Myocyte (in vitro differentiated cells): ENCODE measurements around the gene PLPPR3. TPM values are rescaled to one million over a fixed set of nuclear protein-coding genes. Genes with fewer than 3 reads are reported as not detected.
A peak's percentile ranks its signal among the peaks of the same experiment; 100 is the strongest.

Experiments used
- DNase-seq: peaks from one replicate; pipeline ENCODE4 v3.0.0-alpha.2; 2012; ENCODE audit warnings: low read depth
- microRNA counts: library from miRNA; unstranded; fragments of <30 nt; microRNA quantifications from one replicate; lab custom pipeline; 2016
- microRNA-seq: library from miRNA; unstranded; fragments of <30 nt; microRNA quantifications from one replicate; pipeline ENCODE4, GENCODE V29; 2016
- total RNA-seq: library from RNA; depleted of rRNA; stranded (reverse); fragments of >200 nt; gene quantifications from 2 replicates; pipeline ENCODE4 v1.2.3, GENCODE V29; 2014

PLPPR3 gene
- total RNA-seq, 1 donor from 2014 or later: 0.16 TPM

GRCh38 chr19:778910-779653 is 42.7 kb downstream of the PLPPR3 start:
- peak; percentile 80 for DNase-seq

GRCh38 chr19:776549-776948 is 45.2 kb downstream of the PLPPR3 start:
- DNase-seq: no peak

GRCh38 chr19:772730-773436 is 48.9 kb downstream of the PLPPR3 start:
- no peak for DNase-seq

- DNase-seq: no peak
Measured at GRCh38 chr19:772063-772462, 49.7 kb downstream of the PLPPR3 start.

- peak; percentile 46 for DNase-seq
Measured at GRCh38 chr19:771332-771785, 50.4 kb downstream of the PLPPR3 start.

GRCh38 chr19:769616-770015 is 52.1 kb downstream of the PLPPR3 start:
- DNase-seq: no peak

- DNase-seq: peak; percentile 78
Measured at GRCh38 chr19:768424-768823, 53.3 kb downstream of the PLPPR3 start.

- DNase-seq: no peak
Measured at GRCh38 chr19:765179-765738, 56.5 kb downstream of the PLPPR3 start.

GRCh38 chr19:764301-764700 is 57.5 kb downstream of the PLPPR3 start:
- no peak for DNase-seq

- DNase-seq: no peak
Measured at GRCh38 chr19:763869-764268, 57.9 kb downstream of the PLPPR3 start.

- no peak for DNase-seq
Measured at GRCh38 chr19:763181-763580, 58.6 kb downstream of the PLPPR3 start.

MicroRNA genes within 50 kb of the gene (microRNA counts, 767-probe panel; counts per million panel counts)
- not detected for microRNA hsa-miR-3187-3p (lab: Ali Mortazavi, UCI)

Small RNA genes within 50 kb of the gene (microRNA-seq; reads per million reads assigned to microRNA genes)
- 2.6 reads per million, percentile 10 among the genes with 10 or more reads in this experiment for gene MIR3187
- 0.81 reads per million for gene MIR4745

Other genes starting within 250 kb of the PLPPR3 start
- gene BSG, start 249.4 kb downstream of the PLPPR3 start, total RNA-seq: 519 and 528 TPM in 2 replicates
- 2.9 and 3.5 TPM in 2 replicates for gene HCN2, start 232.1 kb downstream of the PLPPR3 start, total RNA-seq
- 47.7 and 54.3 TPM in 2 replicates for gene POLRMT, start 188.4 kb downstream of the PLPPR3 start, total RNA-seq
- gene FGF22, start 182.1 kb downstream of the PLPPR3 start, total RNA-seq: 0.16 and 0.21 TPM in 2 replicates
- 86.4 and 94.6 TPM in 2 replicates for gene RNF126, start 158.7 kb downstream of the PLPPR3 start, total RNA-seq
- 157 and 175 TPM in 2 replicates for gene FSTL3, start 145.6 kb downstream of the PLPPR3 start, total RNA-seq
- gene PRSS57, start 126.5 kb downstream of the PLPPR3 start, total RNA-seq: not detected in 2 replicates
- gene PALM, start 113.0 kb downstream of the PLPPR3 start, total RNA-seq: 4.8 and 7.8 TPM in 2 replicates
- gene MISP, start 70.8 kb downstream of the PLPPR3 start, total RNA-seq: 2.3 and 2.9 TPM in 2 replicates
- 89.0 and 105 TPM in 2 replicates for gene PTBP1, start 24.5 kb downstream of the PLPPR3 start, total RNA-seq
- gene AZU1, start 5.9 kb upstream of the PLPPR3 start, total RNA-seq: not detected in 2 replicates
- gene PRTN3, start 19.0 kb upstream of the PLPPR3 start, total RNA-seq: not detected in 2 replicates
- gene ELANE, start 30.3 kb upstream of the PLPPR3 start, total RNA-seq: not detected in 2 replicates
- gene CFD, start 37.7 kb upstream of the PLPPR3 start, total RNA-seq: 0.16 and 0.57 TPM in 2 replicates
- gene MED16, start 71.2 kb upstream of the PLPPR3 start, total RNA-seq: 27.7 and 31.2 TPM in 2 replicates
- gene RNU6-9, start 71.5 kb upstream of the PLPPR3 start, total RNA-seq: not detected in 2 replicates
- 51.8 and 53.6 TPM in 2 replicates for gene R3HDM4, start 91.3 kb upstream of the PLPPR3 start, total RNA-seq
- gene KISS1R, start 95.4 kb upstream of the PLPPR3 start, total RNA-seq: not detected in 2 replicates
- 3.2 and 3.5 TPM in 2 replicates for gene ARID3A, start 104.1 kb upstream of the PLPPR3 start, total RNA-seq
- 34.2 and 42.9 TPM in 2 replicates for gene WDR18, start 162.4 kb upstream of the PLPPR3 start, total RNA-seq
- gene GRIN3B, start 178.5 kb upstream of the PLPPR3 start, total RNA-seq: 0.05 and 0.16 TPM in 2 replicates
- 182 and 198 TPM in 2 replicates for gene TMEM259, start 199.2 kb upstream of the PLPPR3 start, total RNA-seq
- not detected in 2 replicates for gene RNU6-2, start 199.6 kb upstream of the PLPPR3 start, total RNA-seq
- 88.1 and 92.4 TPM in 2 replicates for gene CNN2, start 204.7 kb upstream of the PLPPR3 start, total RNA-seq
- 41.9 and 43.0 TPM in 2 replicates for gene ABCA7, start 218.2 kb upstream of the PLPPR3 start, total RNA-seq
- 0.21 and 0.68 TPM in 2 replicates for gene ARHGAP45, start 245.2 kb upstream of the PLPPR3 start, total RNA-seq